Measurements from ENCODE around the gene DLG2. TPM values are rescaled to one million over a fixed set of nuclear protein-coding genes. Genes with fewer than 3 reads are reported as not detected.

The DLG2 gene
- total RNA-seq, 1 donor from 2014 or later = 7.2 TPM

DNA sequence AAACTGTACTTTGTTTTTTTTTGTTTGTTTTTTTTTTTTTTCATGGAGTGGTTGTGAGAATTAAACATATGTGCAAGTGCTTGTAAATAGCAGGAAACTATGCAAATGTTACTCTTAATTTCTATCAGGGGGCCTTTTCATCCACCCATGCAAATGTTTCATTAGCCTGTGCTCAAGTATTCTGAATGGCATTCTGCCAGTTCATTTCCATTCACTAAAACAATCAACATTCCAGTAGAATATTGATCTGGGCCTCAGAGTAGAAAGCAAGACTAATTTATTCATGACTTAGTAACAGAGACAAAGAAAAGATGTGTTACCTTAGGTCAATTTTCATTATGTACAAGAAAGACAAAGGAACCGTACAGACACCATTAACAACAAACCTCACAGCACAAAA, 971.4 kb downstream of the DLG2 start:
- DNase-seq (no peak), ATAC-seq (no peak)
- Histone ChIP-seq H3K9me3 (no peaks in the 10 kb centered on the region), H3K4me1 (no peaks in the 10 kb centered on the region), H3K27ac (no peak overlapping the region), H3K4me3 (no peak overlapping the region), H3K36me3 (no peaks in the 10 kb centered on the region), H3K27me3 (ENCODE audit: low read depth) (no peaks in the 10 kb centered on the region)
- intact Hi-C loops (cut with DNase I) = no loop called here
- TF ChIP-seq, protein P1, sequence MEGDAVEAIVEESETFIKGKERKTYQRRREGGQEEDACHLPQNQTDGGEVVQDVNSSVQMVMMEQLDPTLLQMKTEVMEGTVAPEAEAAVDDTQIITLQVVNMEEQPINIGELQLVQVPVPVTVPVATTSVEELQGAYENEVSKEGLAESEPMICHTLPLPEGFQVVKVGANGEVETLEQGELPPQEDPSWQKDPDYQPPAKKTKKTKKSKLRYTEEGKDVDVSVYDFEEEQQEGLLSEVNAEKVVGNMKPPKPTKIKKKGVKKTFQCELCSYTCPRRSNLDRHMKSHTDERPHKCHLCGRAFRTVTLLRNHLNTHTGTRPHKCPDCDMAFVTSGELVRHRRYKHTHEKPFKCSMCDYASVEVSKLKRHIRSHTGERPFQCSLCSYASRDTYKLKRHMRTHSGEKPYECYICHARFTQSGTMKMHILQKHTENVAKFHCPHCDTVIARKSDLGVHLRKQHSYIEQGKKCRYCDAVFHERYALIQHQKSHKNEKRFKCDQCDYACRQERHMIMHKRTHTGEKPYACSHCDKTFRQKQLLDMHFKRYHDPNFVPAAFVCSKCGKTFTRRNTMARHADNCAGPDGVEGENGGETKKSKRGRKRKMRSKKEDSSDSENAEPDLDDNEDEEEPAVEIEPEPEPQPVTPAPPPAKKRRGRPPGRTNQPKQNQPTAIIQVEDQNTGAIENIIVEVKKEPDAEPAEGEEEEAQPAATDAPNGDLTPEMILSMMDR (IDR thresholded peaks at IDR 0.05) = no peak

- TF ChIP-seq, protein P1 (IDR thresholded peaks at IDR 0.05) = no peak
- no peak for ATAC-seq
Observed at GRCh38 chr11:84648471-84648870, 978.7 kb downstream of the DLG2 start.

DNA sequence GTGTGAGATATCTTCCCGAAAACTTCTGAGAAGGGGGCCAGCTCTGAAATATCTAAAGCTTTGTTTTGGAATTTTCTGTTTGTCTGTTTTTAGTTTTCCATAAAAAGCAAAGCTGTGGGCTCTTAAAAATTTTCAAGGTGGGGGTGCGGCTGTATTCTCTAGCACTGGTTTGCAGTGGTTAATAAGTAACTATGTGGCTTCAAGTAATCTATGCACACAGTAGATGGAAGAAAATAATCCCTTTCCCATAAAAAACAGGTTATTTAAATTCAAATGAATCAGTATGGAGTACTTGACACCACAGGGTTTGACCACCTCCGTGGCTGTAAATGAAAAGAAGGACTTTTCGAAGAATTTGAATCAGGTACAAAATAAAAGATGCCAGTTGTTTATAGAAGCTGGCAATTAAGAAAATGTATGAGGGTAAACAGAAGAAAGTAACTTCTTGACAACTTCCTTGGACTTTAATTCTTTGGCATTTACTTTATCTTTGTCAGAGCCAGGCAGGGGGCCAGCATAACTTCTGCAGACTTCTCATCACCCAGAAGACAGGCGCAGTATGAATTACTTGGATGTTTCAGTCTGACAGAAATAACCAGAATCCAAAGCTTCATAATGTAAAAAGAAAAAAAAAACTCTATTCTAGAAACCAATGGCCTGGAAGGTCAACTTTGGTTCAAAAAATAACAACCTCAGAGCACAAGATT, 981.0 kb downstream of the DLG2 start:
- H3K27me3 ChIP-seq (ENCODE audit: low read depth) = no peaks in the 10 kb centered on the region
- no peaks in the 10 kb centered on the region for H3K4me1 ChIP-seq
- DNase-seq (no peak), ATAC-seq (no peak)
- H3K4me3 ChIP-seq = no peak overlapping the region
- no peaks in the 10 kb centered on the region for H3K9me3 ChIP-seq
- intact Hi-C loops (cut with DNase I) = no loop called here
- no peak overlapping the region for H3K27ac ChIP-seq
- TF ChIP-seq, protein P1 (IDR thresholded peaks at IDR 0.05) = no peak
- H3K36me3 ChIP-seq = no peaks in the 10 kb centered on the region

More at GRCh38 chr11:84648471-84648870, 978.7 kb downstream of the DLG2 start:
- Histone ChIP-seq H3K36me3 (no peaks in the 10 kb centered on the region), H3K4me3 (no peak overlapping the region), H3K9me3 (no peaks in the 10 kb centered on the region), H3K4me1 (no peaks in the 10 kb centered on the region), H3K27ac (no peak overlapping the region), H3K27me3 (ENCODE audit: low read depth) (no peaks in the 10 kb centered on the region)
- intact Hi-C loops (cut with DNase I) = no loop called here
- DNase-seq = no peak

- no peak for ATAC-seq
Observed at GRCh38 chr11:84642500-84642899, 984.6 kb downstream of the DLG2 start.

DNA sequence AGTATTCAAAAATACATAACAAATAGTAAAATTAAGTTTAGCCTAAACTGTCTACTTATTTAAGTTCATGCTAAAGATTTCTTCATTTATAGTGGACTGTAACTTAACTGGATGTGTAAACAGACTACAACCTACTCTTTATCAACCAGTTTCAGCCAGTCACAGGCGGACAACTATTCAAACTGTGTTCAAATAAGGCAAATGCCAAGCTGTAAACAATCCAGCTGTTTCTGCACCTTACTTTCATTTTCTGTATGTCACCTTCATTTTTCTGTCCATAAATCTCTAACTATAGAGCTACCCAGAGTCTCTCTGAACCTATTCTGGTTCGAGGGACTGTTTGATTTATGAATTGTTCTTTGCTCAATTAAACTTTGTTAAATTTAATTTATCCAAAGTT, 992.8 kb downstream of the DLG2 start:
- ATAC-seq = no peak
- no peaks in the 10 kb centered on the region for H3K9me3 ChIP-seq

More at GRCh38 chr11:84642500-84642899, 984.6 kb downstream of the DLG2 start:
- DNase-seq = no peak
- Histone ChIP-seq H3K4me1 (no peaks in the 10 kb centered on the region), H3K27me3 (ENCODE audit: low read depth) (no peaks in the 10 kb centered on the region), H3K4me3 (no peak overlapping the region), H3K27ac (no peak overlapping the region), H3K36me3 (no peaks in the 10 kb centered on the region), H3K9me3 (no peaks in the 10 kb centered on the region)
- TF ChIP-seq, protein P1 (IDR thresholded peaks at IDR 0.05) = no peak
- intact Hi-C loops (cut with DNase I) = no loop called here

More for the DNA sequence above, 992.8 kb downstream of the DLG2 start:
- H3K36me3 ChIP-seq = no peaks in the 10 kb centered on the region
- H3K27me3 ChIP-seq (ENCODE audit: low read depth) = no peaks in the 10 kb centered on the region
- no peak overlapping the region for H3K4me3 ChIP-seq
- intact Hi-C loops (cut with DNase I) = no loop called here
- H3K4me1 ChIP-seq = no peaks in the 10 kb centered on the region
- no peak overlapping the region for H3K27ac ChIP-seq
- TF ChIP-seq, protein P1 (IDR thresholded peaks at IDR 0.05) = no peak
- no peak for DNase-seq
